ENCODE measurements around the gene D2HGDH.
"Not testable (repeated sequence)": the region's sequence is repeated elsewhere in the genome, so short reads cannot be mapped to it uniquely, and the experiment has no call there.

D2HGDH gene

DNA sequence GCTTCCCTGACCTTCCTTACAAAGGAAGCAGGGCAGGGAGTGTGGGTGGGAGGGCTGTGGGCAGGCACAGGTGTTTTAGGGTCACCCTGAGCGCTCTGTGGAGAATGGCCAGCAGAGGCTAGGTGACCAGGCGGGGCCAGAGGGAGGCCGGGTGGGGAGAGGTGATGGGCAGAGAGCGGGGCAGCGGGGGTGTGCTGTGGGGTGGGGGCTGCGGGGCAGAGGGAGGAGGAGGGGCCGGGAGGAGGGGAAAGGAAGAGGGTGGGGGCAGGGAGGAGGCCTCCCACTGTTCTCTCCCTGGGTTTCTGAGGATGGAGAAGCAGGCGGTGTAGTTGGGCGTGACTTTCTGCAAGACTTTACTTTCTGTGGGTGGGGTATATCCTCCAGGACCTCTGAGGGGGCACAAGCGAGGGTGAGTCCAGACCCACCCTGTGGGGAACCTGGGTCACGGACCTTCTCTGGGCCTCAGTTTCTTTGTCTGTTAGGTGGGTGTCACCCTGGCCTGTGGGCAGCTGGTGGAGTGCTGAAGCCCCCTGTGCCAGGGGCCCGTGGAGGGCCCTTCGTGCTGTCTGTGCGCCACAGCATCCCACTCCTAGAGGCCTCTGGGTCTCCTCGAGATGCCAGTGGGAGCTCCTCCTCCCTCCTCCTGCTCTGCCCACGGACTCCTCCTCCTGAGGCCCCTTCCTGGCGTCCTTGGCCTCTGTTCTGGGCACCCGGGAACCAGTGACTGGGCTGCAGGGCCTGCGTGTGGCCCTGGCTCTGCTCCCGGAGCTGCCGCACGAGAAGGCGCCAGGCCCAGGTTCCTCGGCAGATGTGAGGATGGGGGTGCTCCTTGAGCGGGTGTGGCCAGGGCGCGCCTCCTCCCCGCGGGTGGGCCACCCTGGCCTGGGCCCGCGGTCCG, 68.2 kb downstream of the D2HGDH start:
- no peaks in the 10 kb centered on the region for H3F3A ChIP-seq (ENCODE audit: control insufficient read depth, insufficient read depth)

DNA sequence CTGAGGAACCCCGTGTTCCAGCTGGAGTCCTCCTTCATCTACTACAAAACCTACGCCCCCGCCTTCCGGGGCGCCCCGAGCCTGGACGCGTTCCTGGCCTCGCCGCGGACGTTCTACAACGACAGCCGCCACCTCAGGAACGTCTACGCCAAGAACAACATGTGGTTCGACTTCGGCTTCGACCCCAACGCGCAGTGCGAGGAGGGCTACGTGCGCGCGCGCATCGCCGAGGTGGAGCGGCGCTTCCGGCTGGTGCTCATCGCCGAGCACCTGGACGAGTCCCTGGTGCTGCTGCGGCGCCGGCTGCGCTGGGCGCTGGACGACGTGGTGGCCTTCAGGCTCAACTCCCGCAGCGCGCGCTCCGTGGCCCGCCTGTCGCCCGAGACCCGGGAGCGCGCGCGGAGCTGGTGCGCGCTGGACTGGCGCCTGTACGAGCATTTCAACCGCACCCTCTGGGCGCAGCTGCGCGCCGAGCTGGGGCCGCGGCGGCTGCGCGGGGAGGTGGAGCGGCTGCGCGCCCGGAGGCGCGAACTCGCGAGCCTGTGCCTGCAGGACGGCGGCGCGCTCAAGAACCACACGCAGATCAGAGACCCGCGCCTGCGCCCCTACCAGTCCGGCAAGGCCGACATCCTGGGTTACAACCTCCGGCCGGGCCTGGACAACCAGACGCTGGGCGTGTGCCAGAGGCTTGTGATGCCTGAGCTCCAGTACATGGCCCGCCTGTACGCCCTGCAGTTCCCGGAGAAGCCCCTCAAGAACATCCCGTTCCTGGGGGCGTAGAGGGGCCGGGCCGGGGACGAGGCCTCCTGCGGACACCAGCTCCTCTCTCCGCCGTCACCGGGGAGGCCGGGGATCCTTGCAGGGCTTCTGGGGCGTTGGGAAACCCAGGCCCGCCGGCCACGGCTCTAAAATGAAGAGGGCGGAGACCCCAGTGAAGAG, 69.2 kb downstream of the D2HGDH start:
- no peak for TF ChIP-seq EZH2phosphoT487 (IDR thresholded peaks at IDR 0.05; ENCODE audit: borderline replicate concordance, low read length)
- TF ChIP-seq, protein P1, sequence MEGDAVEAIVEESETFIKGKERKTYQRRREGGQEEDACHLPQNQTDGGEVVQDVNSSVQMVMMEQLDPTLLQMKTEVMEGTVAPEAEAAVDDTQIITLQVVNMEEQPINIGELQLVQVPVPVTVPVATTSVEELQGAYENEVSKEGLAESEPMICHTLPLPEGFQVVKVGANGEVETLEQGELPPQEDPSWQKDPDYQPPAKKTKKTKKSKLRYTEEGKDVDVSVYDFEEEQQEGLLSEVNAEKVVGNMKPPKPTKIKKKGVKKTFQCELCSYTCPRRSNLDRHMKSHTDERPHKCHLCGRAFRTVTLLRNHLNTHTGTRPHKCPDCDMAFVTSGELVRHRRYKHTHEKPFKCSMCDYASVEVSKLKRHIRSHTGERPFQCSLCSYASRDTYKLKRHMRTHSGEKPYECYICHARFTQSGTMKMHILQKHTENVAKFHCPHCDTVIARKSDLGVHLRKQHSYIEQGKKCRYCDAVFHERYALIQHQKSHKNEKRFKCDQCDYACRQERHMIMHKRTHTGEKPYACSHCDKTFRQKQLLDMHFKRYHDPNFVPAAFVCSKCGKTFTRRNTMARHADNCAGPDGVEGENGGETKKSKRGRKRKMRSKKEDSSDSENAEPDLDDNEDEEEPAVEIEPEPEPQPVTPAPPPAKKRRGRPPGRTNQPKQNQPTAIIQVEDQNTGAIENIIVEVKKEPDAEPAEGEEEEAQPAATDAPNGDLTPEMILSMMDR (IDR thresholded peaks at IDR 0.05; ENCODE audit: low read depth, low read length, poor library complexity, severe bottlenecking), result no peak

More for the DNA sequence above, 68.2 kb downstream of the D2HGDH start:
- H3K4me2 ChIP-seq (ENCODE audit: low read length), result no peak overlapping the region
- no peaks in the 10 kb centered on the region for H3K36me3 ChIP-seq (ENCODE audit: control insufficient read depth, low read length)
- 0 out of 2 replicates have a peak, but pooled peaks cover 4% of the 10 kb centered on the region for H4K20me1 ChIP-seq (ENCODE audit: control insufficient read depth, insufficient read depth, low read depth, low read length)
- H3K4me1 ChIP-seq (ENCODE audit: control insufficient read depth, low read length), result peaks cover 8% of the 10 kb centered on the region; the same call in 1 of the 2 replicates
- no peaks in the 10 kb centered on the region for H3K9me3 ChIP-seq (ENCODE audit: control insufficient read depth, insufficient read depth, low read length)
- no peaks in the 10 kb centered on the region for H3K9me2 ChIP-seq (replicated peaks; ENCODE audit: control insufficient read depth, low read length)
- H3K4me3 ChIP-seq (ENCODE audit: low read length), result no peak overlapping the region
- TF ChIP-seq, protein P1 (IDR thresholded peaks at IDR 0.05; ENCODE audit: low read depth, low read length, poor library complexity, severe bottlenecking), result no peak
- no peak for TF ChIP-seq EZH2phosphoT487 (IDR thresholded peaks at IDR 0.05; ENCODE audit: borderline replicate concordance, low read length)
- H3K79me2 ChIP-seq (ENCODE audit: control insufficient read depth, low read length), result no peaks in the 10 kb centered on the region
- H3K27ac ChIP-seq (ENCODE audit: low read depth, low read length), result no peak overlapping the region
- H3K27me3 ChIP-seq (ENCODE audit: control insufficient read depth, low read length), result peaks cover 20% of the 10 kb centered on the region

DNA sequence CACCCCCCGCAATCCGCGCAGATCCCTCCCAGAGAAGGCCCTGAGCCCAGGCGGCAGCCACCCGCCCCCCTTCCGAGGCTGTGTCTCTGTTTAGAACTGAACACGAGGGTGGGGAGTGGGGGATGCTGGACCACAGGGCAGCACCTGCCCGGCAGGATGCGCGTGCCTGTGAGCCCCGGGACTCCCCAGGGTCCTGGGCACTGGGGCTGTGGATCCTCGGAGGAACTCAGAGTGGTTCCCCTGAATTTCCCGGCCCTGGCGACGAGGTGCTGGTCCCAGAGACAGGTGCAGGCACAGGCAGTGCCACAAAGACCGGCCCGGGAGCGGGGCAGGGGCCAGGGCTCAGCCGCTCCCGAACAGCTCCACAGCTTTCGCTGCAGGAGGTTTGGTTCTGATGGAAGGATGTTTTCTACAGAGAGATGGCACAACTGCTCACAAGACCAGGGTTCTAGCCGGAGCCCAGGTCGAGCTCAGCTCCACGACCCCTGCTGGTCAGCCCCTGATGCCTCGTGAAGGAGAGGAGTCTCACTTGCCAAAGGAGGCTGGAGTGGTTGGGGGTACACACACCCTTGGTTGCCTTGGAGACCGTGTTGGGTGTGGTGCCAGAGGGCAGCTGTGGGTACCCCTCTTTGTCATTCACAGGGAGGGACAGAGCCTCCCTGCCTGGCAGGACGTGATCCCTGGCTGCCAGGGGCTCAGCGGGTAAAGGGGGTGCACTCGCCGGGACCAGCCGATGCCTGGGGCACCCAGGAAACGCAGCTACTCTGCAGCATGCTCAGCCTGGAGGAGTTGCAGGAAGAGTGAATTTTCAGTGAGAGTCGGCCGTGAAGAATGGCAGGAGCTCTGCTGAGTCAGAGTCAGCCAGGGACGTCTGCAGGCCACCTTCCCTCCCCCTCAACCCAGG, 70.1 kb downstream of the D2HGDH start:
- Histone ChIP-seq H3K9me3 (ENCODE audit: control insufficient read depth, insufficient read depth, low read length) (no peaks in the 10 kb centered on the region), H3K4me3 (ENCODE audit: low read length) (no peak overlapping the region; the same call in 1 of the 2 replicates), H3K27ac (ENCODE audit: low read depth, low read length) (no peak overlapping the region), H3K27me3 (ENCODE audit: control insufficient read depth, low read length) (peaks cover 20% of the 10 kb centered on the region), H4K20me1 (ENCODE audit: control insufficient read depth, insufficient read depth, low read depth, low read length) (0 out of 2 replicates have a peak, but pooled peaks cover 4% of the 10 kb centered on the region), H3K4me1 (ENCODE audit: control insufficient read depth, low read length) (peaks cover 8% of the 10 kb centered on the region; the same call in 1 of the 2 replicates), H3K4me2 (ENCODE audit: low read length) (peak overlapping the region; percentile 50), H3K36me3 (ENCODE audit: control insufficient read depth, low read length) (no peaks in the 10 kb centered on the region), H3K79me2 (ENCODE audit: control insufficient read depth, low read length) (no peaks in the 10 kb centered on the region), H3K9me2 (replicated peaks; ENCODE audit: control insufficient read depth, low read length) (no peaks in the 10 kb centered on the region), H3F3A (ENCODE audit: control insufficient read depth, insufficient read depth) (no peaks in the 10 kb centered on the region)
- TF ChIP-seq, protein P1 (IDR thresholded peaks at IDR 0.05; ENCODE audit: low read depth, low read length, poor library complexity, severe bottlenecking), result peak; percentile 27
- no peak for TF ChIP-seq EZH2phosphoT487 (IDR thresholded peaks at IDR 0.05; ENCODE audit: borderline replicate concordance, low read length)

More for the DNA sequence above, 69.2 kb downstream of the D2HGDH start:
- Histone ChIP-seq H3K9me3 (ENCODE audit: control insufficient read depth, insufficient read depth, low read length) (no peaks in the 10 kb centered on the region), H4K20me1 (ENCODE audit: control insufficient read depth, insufficient read depth, low read depth, low read length) (0 out of 2 replicates have a peak, but pooled peaks cover 4% of the 10 kb centered on the region), H3K36me3 (ENCODE audit: control insufficient read depth, low read length) (no peaks in the 10 kb centered on the region), H3K79me2 (ENCODE audit: control insufficient read depth, low read length) (no peaks in the 10 kb centered on the region), H3K9me2 (replicated peaks; ENCODE audit: control insufficient read depth, low read length) (no peaks in the 10 kb centered on the region), H3K4me2 (ENCODE audit: low read length) (peak overlapping the region; percentile 50), H3K4me1 (ENCODE audit: control insufficient read depth, low read length) (peaks cover 8% of the 10 kb centered on the region; the same call in 1 of the 2 replicates), H3K4me3 (ENCODE audit: low read length) (peak overlapping the region; percentile 25; the same call in 1 of the 2 replicates), H3F3A (ENCODE audit: control insufficient read depth, insufficient read depth) (no peaks in the 10 kb centered on the region), H3K27me3 (ENCODE audit: control insufficient read depth, low read length) (peaks cover 20% of the 10 kb centered on the region), H3K27ac (ENCODE audit: low read depth, low read length) (no peak overlapping the region)

DNA sequence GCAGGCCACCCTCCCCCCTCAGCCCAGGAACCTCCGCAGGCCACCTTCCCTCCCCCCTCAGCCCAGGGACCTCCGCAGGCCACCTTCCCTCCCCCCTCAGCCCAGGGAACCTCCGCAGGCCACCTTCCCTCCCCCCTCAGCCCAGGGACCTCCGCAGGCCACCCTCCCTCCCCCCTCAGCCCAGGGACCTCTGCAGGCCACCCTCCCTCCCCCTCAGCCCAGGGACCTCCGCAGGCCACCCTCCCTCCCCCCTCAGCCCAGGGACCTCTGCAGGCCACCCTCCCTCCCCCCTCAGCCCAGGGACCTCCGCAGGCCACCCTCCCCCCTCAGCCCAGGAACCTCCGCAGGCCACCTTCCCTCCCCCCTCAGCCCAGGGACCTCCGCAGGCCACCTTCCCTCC, 71.8 kb downstream of the D2HGDH start:
- not testable (repeated sequence) for H3K9me3 ChIP-seq (ENCODE audit: control insufficient read depth, insufficient read depth, low read length); H3K36me3 ChIP-seq (ENCODE audit: control insufficient read depth, low read length); H3K79me2 ChIP-seq (ENCODE audit: control insufficient read depth, low read length); H3K4me3 ChIP-seq (ENCODE audit: low read length); H3K4me2 ChIP-seq (ENCODE audit: low read length); H3K4me1 ChIP-seq (ENCODE audit: control insufficient read depth, low read length); H3K27ac ChIP-seq (ENCODE audit: low read depth, low read length); H3F3A ChIP-seq (ENCODE audit: control insufficient read depth, insufficient read depth); H3K9me2 ChIP-seq (replicated peaks; ENCODE audit: control insufficient read depth, low read length); H4K20me1 ChIP-seq (ENCODE audit: control insufficient read depth, insufficient read depth, low read depth, low read length)
- peaks cover 20% of the 10 kb centered on the region for H3K27me3 ChIP-seq (ENCODE audit: control insufficient read depth, low read length)

Measured in DOHH2 (cell line).